GM12873 (cell line): Measurements from ENCODE around the gene CAB39L.

Experiments used
- TF ChIP-seq, protein P1 (sequence below): IDR thresholded peaks from 2 replicates; pipeline ENCODE4 v1.5.1; 2012; ENCODE audit warnings: low read depth, mild to moderate bottlenecking, moderate library complexity, low read length, control low read depth; ENCODE audit not compliant: insufficient read depth; ENCODE audit errors: missing control alignments

CAB39L gene

GRCh38 chr13:49279112-49279511, 164.8 kb downstream of the CAB39L start:
- TF ChIP-seq, protein P1, sequence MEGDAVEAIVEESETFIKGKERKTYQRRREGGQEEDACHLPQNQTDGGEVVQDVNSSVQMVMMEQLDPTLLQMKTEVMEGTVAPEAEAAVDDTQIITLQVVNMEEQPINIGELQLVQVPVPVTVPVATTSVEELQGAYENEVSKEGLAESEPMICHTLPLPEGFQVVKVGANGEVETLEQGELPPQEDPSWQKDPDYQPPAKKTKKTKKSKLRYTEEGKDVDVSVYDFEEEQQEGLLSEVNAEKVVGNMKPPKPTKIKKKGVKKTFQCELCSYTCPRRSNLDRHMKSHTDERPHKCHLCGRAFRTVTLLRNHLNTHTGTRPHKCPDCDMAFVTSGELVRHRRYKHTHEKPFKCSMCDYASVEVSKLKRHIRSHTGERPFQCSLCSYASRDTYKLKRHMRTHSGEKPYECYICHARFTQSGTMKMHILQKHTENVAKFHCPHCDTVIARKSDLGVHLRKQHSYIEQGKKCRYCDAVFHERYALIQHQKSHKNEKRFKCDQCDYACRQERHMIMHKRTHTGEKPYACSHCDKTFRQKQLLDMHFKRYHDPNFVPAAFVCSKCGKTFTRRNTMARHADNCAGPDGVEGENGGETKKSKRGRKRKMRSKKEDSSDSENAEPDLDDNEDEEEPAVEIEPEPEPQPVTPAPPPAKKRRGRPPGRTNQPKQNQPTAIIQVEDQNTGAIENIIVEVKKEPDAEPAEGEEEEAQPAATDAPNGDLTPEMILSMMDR: no peak

- TF ChIP-seq, protein P1: no peak
Observed at GRCh38 chr13:49278211-49278610, 165.7 kb downstream of the CAB39L start.

- TF ChIP-seq, protein P1: no peak
Observed at GRCh38 chr13:49272296-49272695, 171.6 kb downstream of the CAB39L start.

GRCh38 chr13:49271264-49271663, 172.6 kb downstream of the CAB39L start:
- TF ChIP-seq, protein P1: no peak

- TF ChIP-seq, protein P1: no peak
Observed at GRCh38 chr13:49265822-49266221, 178.0 kb downstream of the CAB39L start.

DNA sequence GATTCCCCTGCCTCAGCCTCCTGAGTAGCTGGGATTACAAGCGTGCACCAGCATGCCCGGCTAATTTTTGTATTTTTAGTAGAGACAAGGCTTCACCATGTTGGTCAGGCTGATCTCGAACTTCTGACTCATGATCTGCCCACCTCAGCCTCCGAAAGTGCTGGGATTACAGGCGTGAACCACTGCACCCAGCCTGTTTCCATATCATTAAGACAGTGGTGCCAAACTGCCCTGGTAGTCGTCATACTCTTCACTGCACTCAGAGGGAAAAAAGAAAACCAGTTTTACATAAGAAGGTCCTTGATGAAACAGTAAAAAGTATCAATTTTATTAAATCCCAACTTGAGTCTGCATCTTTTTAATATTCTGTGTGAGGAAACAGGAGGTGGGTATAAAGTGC, 181.2 kb downstream of the CAB39L start:
- TF ChIP-seq, protein P1: no peak

- TF ChIP-seq, protein P1: no peak
Observed at GRCh38 chr13:49259586-49259985, 184.3 kb downstream of the CAB39L start.
